SK-N-DZ (cell line): Measurements from ENCODE around the gene KIF21A. TPM values are rescaled to one million over a fixed set of nuclear protein-coding genes. Genes with fewer than 3 reads are reported as not detected.
"Not testable (repeated sequence)": the region's sequence is repeated elsewhere in the genome, so short reads cannot be mapped to it uniquely, and the experiment has no call there.

Experiments used
- DNase-seq: peaks from one replicate; pipeline ENCODE4 v3.0.0-alpha.2; 2015; ENCODE audit warnings: low spot score
- polyA plus RNA-seq, 2 experiments: library from polyadenylated mRNA; depleted of rRNA; stranded (reverse); fragments of >200 nt; gene quantifications; 2 replicates each; pipeline ENCODE4 v1.2.3, GENCODE V29; 2014

The KIF21A gene, protein sequence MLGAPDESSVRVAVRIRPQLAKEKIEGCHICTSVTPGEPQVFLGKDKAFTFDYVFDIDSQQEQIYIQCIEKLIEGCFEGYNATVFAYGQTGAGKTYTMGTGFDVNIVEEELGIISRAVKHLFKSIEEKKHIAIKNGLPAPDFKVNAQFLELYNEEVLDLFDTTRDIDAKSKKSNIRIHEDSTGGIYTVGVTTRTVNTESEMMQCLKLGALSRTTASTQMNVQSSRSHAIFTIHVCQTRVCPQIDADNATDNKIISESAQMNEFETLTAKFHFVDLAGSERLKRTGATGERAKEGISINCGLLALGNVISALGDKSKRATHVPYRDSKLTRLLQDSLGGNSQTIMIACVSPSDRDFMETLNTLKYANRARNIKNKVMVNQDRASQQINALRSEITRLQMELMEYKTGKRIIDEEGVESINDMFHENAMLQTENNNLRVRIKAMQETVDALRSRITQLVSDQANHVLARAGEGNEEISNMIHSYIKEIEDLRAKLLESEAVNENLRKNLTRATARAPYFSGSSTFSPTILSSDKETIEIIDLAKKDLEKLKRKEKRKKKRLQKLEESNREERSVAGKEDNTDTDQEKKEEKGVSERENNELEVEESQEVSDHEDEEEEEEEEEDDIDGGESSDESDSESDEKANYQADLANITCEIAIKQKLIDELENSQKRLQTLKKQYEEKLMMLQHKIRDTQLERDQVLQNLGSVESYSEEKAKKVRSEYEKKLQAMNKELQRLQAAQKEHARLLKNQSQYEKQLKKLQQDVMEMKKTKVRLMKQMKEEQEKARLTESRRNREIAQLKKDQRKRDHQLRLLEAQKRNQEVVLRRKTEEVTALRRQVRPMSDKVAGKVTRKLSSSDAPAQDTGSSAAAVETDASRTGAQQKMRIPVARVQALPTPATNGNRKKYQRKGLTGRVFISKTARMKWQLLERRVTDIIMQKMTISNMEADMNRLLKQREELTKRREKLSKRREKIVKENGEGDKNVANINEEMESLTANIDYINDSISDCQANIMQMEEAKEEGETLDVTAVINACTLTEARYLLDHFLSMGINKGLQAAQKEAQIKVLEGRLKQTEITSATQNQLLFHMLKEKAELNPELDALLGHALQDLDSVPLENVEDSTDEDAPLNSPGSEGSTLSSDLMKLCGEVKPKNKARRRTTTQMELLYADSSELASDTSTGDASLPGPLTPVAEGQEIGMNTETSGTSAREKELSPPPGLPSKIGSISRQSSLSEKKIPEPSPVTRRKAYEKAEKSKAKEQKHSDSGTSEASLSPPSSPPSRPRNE (N-terminal part only)
- polyA plus RNA-seq (2014; cell fraction: cytosol; rRNA removed) = 239 and 265 TPM in 2 replicates
- polyA plus RNA-seq (2014; cell fraction: nucleus; rRNA removed) = 304 and 383 TPM in 2 replicates

DNA sequence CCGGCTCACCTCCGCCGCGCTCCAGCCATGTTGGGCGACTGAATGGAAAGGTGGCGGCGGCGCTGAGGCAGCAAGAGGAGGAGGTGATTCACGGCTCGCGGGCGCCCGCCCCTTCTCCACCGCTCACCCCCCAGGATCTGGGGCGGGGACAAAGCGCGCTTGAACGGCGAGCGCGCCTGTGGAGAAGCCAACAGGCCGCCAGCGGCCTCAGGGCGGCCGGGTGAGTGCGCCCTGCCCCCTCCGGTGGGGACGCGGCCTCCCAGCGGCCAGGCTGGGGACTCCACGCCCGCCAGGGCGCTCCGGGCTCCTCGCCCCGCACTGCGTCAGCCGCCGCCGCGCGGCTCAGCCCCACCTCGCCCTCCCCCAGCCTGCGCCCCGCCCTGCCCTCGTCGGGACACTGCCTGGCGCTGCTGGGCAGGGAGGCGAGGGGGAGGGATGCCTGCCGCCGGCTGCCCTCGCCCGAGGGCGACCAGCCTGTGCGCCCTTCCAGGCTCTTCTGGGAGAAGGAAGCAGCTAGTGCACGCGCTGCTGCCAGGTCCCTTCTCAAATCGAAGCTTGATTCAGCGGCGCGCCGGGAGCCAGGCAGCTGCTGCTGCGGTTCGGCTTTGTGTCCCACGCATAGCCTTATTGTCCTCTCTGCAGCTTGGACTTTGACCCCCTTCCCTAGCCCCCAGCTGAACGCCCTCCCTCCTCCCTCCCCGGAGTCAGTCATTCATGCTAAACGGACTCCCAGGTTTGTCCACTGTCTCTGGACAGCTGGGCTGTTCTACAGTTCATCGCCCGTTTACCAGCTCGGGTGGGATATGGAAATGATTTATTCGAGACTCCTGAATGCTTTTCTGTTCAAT lies at the start of gene KIF21A:
Gene KIF21A, minus strand, starts transcription at position 40 of the 848 bp plus-strand sequence. CDS start 150 bp downstream, outside the sequence.
- DNase-seq = peak; percentile 97

- DNase-seq = no peak
These were observed 47.8 kb upstream of the KIF21A start for GRCh38 chr12:39490500-39491282.

DNA sequence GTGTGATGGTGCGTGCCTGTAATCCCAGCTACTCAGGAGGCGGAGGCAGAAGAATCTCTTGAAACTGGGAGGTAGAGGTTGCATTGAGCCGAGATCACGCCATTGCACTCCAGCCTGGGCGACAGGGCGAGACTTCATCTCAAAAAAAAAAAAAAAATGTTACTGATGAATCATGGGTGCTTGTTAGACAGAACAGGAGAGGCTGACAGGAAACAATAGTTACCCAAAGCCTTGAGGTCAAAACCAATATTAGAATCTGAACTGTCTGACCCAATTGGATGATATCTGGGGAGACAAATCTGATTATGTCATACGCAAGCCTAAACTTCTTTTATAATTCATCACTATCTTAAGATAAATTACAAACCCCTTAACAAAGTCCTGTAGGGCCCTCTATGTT lies 40.7 kb upstream of the KIF21A start:
- no peak for DNase-seq

- DNase-seq = no peak
These were observed 40.1 kb upstream of the KIF21A start for GRCh38 chr12:39483042-39483441.

- no peak for DNase-seq
These were observed 34.0 kb upstream of the KIF21A start for GRCh38 chr12:39476894-39477293.

DNA sequence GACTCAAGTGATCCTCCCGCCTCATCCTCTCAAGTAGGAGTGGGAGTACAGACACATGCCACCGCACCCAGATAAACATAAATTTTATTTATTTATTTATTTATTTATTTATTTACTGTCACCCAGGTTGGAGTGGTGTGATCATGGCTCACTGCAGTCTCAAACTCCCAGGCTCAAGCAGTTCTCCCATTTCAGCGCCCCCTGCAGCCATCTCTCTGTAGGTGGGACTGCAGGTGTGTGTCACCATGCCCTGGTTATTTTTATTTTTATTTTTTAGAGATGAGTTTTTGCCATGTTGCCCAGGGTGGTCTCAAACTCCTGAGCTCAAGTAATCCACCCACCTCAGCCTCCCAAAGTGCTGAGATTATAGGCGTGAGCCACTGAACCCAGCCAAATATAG lies 33.2 kb upstream of the KIF21A start:
- DNase-seq = no peak

DNA sequence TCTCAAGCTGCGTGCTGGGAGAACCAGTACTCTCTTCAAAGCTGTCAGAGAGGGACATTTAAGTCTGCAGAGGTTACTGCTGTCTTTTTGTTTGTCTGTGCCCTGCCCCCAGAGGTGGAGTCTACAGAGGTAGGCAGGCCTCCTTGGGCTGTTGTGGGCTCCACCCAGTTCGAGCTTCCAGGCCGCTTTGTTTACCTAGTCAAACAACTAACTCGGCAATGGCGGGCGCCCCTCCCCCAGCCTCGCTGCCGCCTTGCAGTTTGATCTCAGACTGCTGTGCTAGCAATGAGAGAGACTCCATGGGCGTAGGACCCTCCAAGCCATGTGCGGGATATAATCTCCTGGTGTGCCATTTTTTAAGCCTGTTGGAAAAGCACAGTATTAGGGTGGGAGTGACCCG lies 32.2 kb upstream of the KIF21A start:
- not testable (repeated sequence) for DNase-seq

DNA sequence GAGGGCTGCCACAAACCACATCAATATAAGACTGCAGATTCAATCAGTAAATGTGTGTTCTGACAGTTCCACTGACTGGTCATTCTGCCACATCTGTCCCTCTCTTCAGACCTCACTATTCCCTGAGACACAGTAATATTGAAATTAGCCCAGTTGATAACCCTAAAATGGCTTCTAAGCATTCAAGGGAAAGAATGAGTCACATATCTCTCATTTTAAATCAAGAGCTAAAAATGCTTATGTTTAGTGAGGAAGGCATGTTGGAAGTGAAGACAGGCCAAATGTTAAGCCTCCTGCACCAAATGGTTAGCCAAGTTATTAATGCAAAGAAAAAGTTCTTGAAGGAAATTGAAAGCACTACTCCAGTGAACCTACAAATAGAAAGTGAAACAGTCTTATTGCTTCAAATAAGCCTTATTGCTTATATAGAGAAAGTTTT lies 24.5 kb upstream of the KIF21A start:
- no peak for DNase-seq

DNA sequence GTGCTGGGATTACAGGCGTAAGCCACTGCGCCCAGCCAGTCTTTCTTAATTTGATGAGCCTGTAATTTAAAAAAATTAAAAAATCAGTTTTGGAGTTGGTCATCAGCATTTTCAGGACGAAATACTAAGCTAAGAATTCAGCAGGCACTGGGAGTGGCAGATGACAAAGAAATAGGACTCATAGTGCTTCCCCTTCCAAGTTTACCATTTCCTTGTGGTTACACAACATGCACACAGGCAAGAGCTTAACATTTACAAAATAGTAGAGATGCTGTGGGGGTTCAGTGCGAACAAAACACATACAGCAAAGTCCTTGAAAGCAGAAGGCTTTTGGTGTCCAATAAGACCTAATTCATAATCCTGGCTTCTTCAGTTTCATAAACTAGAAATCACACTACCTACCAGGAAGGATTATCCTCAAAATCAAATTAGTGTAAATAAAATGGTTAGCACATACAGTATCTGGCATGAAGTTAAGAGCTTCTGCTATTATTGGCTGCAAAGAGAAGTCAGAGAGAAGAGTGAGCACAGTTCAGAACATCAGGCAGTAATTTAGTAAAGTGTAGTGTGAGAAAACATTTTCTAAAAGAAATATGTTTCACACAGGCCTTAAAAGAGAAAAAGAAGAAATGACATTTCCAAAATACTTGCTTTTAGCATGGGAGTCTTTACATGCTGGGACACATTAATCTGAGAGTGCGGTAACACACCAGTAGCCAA lies 22.2 kb upstream of the KIF21A start:
- DNase-seq = peak; percentile 33

GRCh38 chr12:39461059-39461458 lies 18.1 kb upstream of the KIF21A start:
- no peak for DNase-seq

DNA sequence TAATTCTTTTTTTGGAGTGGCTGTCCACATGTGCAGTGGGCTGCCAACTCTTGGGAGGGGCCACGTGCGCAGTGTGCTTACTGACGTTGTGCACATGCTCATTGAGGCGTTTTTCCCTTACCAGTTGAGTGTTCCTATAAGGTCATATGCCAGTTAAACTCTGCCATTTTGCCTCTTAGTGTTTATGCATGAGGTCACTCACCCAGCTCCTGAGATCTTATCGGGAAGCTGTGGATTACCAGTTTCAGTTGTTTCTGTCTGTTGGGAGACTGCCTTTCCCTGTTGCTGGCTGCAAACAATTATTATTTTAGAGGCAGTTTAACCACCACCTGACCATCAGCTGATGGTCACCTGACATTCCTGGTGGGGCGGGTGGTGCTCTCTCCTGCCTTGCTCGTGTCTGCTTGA lies 16.1 kb upstream of the KIF21A start:
- DNase-seq = peak; percentile 38

DNA sequence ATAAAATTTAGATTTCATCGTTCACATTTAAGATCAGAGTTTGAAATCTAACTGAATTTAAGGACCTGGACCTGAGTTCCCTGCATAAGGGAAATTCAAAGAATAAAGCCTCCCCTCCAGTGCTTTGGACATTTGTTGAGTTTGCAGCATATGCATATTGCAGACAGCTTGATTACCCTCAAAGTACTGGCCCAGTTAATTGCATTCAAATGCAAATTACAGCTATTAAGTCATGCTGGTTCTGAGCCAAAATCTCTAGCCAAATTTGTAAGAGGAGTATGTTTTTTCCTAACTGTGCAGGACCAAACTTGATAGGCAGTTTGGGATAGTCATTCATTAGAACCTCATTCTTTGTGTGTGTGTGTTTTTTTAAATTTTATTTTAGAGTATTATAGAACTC lies 9.1 kb upstream of the KIF21A start:
- DNase-seq = no peak

GRCh38 chr12:39448038-39448437 lies 5.1 kb upstream of the KIF21A start:
- DNase-seq = no peak

- no peak for DNase-seq
These were observed 949 bp upstream of the KIF21A start for GRCh38 chr12:39443929-39444209.

DNA sequence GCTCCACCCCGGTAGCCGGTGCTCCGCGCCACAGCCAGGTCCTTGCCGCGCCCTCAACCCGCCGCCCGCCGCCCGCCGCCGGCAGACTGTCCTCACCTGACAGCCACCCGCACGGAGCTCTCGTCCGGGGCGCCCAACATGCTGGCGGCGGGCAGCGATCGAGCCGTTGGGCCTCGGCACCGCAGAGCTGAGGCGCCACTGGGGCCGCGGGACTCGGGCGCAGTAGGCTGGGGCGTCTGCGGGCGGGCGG lies 164 bp downstream of the KIF21A start:
- DNase-seq = no peak

- DNase-seq = peak; percentile 77
These were observed 723 bp downstream of the KIF21A start for GRCh38 chr12:39441963-39442830.

DNA sequence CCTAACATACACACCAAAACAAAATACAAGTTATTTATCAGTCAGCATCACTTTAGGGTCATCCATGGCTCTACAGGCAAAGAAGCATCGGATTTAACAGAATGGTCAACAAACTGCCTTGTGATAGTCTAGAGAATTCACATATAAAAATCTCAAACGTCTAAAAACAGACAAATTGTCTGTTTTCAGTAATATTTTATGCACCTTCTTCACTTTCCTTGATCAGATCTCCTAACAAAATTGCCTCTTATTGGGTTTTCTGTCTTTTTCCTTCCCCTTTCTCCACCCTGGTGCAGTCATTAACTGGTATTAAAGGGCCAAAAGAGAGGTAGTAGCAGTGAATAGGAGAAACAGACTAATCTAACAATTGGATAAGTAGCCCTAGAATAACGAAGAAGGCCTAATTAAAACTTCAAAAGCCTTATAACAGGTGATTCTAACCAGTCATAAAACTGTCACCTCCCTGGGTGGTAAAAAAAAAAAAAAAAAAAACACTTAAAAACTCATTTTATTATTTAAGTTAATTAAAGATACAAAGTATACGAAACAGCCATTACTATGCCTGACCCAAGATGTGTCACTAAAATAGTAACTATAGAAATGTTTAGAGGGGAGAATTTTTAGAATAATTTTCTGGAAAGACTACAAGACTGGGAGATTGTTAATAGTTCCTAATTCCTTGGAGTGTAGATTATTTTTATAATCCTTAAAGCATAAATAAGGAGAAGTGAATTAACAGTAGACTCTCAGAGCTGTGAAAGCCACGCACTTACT lies 1.5 kb downstream of the KIF21A start:
- no peak for DNase-seq

DNA sequence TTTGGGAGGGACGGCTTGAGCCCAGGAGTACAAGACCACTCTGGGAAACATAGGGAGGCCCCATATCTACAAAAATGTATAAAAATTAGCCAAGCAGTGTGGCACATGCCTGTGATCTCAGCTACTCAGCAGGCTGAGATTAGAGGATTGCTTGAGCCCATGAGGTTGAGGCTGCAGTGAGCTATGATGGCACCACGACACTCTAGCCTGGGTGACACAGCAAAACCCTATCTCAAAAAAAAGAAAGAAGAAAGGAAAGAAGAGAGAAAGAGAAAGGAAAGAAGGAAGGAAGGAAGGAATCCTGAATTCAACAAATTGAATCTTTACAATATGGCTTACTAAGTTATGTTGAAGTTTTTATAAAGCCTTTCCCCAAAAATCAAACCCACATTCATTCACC lies 2.1 kb downstream of the KIF21A start:
- DNase-seq = peak; percentile 34
